ENCODE data around the gene TMEM238. TPM values are rescaled to one million over a fixed set of nuclear protein-coding genes. Genes with fewer than 3 reads are reported as not detected.
A peak's percentile ranks its signal among the peaks of the same experiment; 100 is the strongest.

TMEM238 gene
- total RNA-seq, 1 experiment from 2014 or later: not detected

DNA sequence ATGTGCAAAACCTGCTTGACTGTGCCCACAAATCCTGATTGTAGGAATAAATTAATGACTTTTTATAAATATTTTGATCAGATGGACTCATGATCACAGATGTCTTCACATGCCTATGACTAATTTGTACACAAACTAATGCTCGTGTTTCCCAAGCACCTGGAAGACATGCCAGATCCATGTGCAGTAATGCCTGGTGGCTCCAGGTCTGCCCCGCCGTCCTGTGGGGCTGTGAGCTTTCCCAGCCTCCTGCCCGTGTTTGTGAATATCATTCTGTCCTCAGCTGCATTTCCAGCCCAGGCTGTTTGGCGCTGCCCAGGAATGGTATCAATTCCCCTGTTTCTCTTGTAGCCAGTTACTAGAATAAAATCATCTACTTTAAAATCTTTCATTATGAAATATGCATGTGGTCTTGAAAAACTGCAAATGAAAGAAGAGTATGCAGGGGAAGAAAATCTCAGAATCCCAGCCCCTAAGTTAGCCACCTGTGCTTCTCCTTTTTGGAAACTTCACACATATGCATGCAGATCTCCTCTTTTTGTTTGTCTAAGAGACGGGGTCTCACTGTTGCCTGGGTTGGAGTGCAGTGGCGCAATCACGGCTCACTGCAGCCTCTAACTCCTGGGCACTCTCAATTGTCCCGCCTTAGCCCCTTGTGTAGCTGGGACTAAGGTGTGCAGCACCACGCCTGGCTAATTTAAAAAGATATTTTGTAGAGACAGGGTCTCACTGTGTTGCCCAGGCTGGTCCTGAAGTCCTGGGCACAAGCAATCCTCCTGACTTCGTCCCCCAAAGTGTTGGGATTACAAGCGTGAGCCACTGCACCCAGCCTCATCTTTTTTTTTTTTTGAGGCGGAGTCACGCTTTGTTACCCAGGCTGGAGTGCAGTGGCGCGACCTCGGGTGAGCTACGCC, 7.9 kb upstream of the TMEM238 start:
- H3K27me3 ChIP-seq (replicated peaks): no peaks in the 10 kb centered on the region
- H3K36me3 ChIP-seq: peaks cover 51% of the 10 kb centered on the region
- no peak overlapping the region for H3K27ac ChIP-seq
- H3K4me3 ChIP-seq: no peak overlapping the region
- H3K4me1 ChIP-seq (replicated peaks): peaks cover 20% of the 10 kb centered on the region
- no peaks in the 10 kb centered on the region for H3K9me3 ChIP-seq (replicated peaks)
- DNase-seq (ENCODE audit: low read depth in 1 of 2, low spot score in 2 of 2): no peak

GRCh38 chr19:55391191-55391670, 7.1 kb upstream of the TMEM238 start:
- no peak overlapping the region for H3K27ac ChIP-seq
- H3K27me3 ChIP-seq (replicated peaks): no peaks in the 10 kb centered on the region
- no peak for DNase-seq (ENCODE audit: low read depth in 1 of 2, low spot score in 2 of 2)
- H3K9me3 ChIP-seq (replicated peaks): no peaks in the 10 kb centered on the region
- peaks cover 25% of the 10 kb centered on the region for H3K4me1 ChIP-seq (replicated peaks)
- no peak overlapping the region for H3K4me3 ChIP-seq
- peaks cover 59% of the 10 kb centered on the region for H3K36me3 ChIP-seq

GRCh38 chr19:55390461-55390880, 6.4 kb upstream of the TMEM238 start:
- DNase-seq (ENCODE audit: low read depth in 1 of 2, low spot score in 2 of 2): no peak
- no peak overlapping the region for H3K27ac ChIP-seq
- H3K4me3 ChIP-seq: no peak overlapping the region
- peaks cover 25% of the 10 kb centered on the region for H3K4me1 ChIP-seq (replicated peaks)
- H3K9me3 ChIP-seq (replicated peaks): no peaks in the 10 kb centered on the region
- peaks cover 63% of the 10 kb centered on the region for H3K36me3 ChIP-seq
- H3K27me3 ChIP-seq (replicated peaks): no peaks in the 10 kb centered on the region

DNA sequence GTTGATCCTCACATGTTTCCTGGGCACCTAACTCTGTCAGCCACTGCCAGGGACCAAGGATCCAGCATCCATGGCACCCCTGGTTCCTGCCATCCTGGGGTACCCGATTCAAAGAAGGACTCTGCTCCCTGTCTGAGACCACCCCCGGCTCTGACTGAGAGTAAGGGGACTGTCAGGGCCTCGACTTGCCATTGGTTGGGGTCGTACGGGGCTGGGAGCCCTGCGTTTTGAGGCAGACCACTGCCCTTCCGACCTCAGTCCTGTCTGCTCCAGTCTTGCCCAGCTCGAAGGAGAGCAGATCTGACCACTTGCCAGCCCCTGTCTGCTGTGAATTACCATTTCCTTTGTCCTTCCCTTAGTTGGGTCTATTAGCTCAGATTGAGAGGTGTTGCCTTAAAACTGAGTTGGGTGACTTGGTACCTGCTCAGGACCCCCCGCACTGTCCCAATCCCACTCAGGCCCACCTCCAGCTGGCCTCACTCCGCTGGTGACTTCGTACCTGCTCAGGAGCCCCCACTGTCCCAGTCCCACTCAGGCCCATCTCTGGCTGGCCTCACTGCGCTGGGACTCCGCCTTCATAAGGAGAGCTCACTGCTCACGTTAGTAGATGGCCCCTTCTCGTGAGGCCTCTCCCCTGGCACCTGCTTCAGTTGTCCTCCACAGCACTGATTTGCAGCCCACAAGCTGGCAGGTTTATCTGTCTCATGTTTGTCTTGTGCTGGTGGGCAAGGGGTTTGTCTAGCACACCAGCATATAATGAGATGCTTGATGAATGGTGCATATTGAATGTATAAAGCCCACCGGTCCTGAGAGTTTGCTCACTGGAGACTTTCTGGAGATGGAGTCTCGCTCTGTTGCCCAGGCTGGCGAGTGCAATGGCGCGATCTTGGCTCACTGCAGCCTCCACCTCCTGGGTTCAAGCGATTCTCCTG, 5.6 kb upstream of the TMEM238 start:
- H3K27ac ChIP-seq: no peak overlapping the region
- peaks cover 63% of the 10 kb centered on the region for H3K36me3 ChIP-seq

GRCh38 chr19:55387736-55388497, 3.8 kb upstream of the TMEM238 start:
- Histone ChIP-seq H3K27me3 (replicated peaks) (no peaks in the 10 kb centered on the region), H3K4me1 (replicated peaks) (peaks cover 45% of the 10 kb centered on the region), H3K27ac (no peak overlapping the region)

More for the DNA sequence above, 5.6 kb upstream of the TMEM238 start:
- Histone ChIP-seq H3K4me1 (replicated peaks) (peaks cover 31% of the 10 kb centered on the region), H3K9me3 (replicated peaks) (no peaks in the 10 kb centered on the region), H3K27me3 (replicated peaks) (no peaks in the 10 kb centered on the region), H3K4me3 (no peak overlapping the region)
- DNase-seq (ENCODE audit: low read depth in 1 of 2, low spot score in 2 of 2): no peak

DNA sequence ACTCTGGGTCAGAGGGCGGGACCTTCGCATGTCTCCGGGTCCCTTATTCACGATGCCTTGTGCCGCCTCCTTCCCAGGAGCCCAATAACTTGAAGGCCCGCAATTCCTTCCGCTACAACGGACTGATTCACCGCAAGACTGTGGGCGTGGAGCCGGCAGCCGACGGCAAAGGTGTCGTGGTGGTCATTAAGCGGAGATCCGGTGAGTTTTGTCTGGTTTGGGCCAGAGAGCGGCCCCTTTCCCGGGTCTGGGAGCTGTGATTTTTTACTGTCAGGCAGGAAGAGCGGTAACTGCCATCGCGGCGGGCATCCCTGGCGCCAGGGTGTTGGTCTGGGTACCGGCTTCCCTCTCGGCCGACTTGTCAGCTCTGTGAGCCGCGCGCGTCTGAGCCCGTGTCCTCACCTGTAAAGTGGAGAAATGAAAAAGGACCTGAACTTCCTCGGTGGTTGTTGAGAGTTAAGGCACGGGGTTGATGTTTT, 2.4 kb upstream of the TMEM238 start:
- 0 out of 2 replicates have a peak, but pooled peaks cover 2% of the 10 kb centered on the region for H3K9me3 ChIP-seq (replicated peaks)
- peak overlapping the region; percentile 69 for H3K4me3 ChIP-seq
- H3K4me1 ChIP-seq (replicated peaks): peaks cover 45% of the 10 kb centered on the region
- H3K36me3 ChIP-seq: peaks cover 57% of the 10 kb centered on the region
- peak overlapping the region; percentile 41; the same call in 1 of the 2 replicates for H3K27ac ChIP-seq
- DNase-seq (ENCODE audit: low read depth in 1 of 2, low spot score in 2 of 2): no peak
- no peaks in the 10 kb centered on the region for H3K27me3 ChIP-seq (replicated peaks)

More at GRCh38 chr19:55387736-55388497, 3.8 kb upstream of the TMEM238 start:
- Histone ChIP-seq H3K9me3 (replicated peaks) (0 out of 2 replicates have a peak, but pooled peaks cover 2% of the 10 kb centered on the region), H3K36me3 (peaks cover 63% of the 10 kb centered on the region), H3K4me3 (peak overlapping the region; percentile 69)
- DNase-seq (ENCODE audit: low read depth in 1 of 2, low spot score in 2 of 2): no peak

DNA sequence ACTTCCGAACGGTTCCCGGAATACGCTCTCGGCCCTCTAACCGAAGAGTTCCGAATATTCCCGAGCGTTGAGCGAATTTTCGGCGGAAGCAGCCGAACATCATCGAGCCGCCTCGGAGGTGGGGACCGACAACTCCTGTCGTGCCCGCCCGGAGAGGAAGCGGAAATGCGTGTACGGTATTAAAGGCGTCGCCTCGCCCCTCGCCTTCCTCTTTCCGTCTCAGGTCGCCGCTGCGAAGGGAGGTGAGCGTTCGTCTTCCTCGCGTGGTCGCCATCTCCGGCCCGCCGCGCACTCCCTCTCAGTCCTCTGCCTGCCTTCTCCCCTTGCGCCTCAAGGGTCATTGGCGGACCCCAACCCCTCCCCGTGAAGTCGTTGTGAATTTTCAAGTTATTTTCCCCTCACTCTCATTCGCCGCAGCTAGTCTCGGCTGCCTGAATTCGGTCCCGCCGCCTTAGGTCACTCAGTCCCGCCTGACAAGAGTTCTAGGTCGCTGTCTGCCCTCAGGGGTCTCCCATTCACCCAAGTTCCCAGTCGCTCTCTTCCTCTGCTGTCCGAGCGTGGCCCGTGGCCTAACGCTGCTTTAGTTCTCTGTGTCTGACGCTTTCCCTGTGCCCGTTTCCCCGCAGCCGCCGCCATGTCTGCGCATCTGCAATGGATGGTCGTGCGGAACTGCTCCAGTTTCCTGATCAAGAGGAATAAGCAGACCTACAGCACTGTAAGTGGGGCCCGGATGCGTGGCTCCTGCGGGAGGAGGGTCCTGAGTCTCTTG, 1.8 kb upstream of the TMEM238 start, which contains the start of gene RPL28:
RPL28 (plus strand) TSS at position 209 of the 769 bp plus-strand sequence; CDS start at position 635, 426 bp downstream.
- Histone ChIP-seq H3K27me3 (replicated peaks) (no peaks in the 10 kb centered on the region), H3K9me3 (replicated peaks) (0 out of 2 replicates have a peak, but pooled peaks cover 2% of the 10 kb centered on the region), H3K4me1 (replicated peaks) (peaks cover 45% of the 10 kb centered on the region), H3K27ac (peak within 1 kb of the TSS; percentile 84), H3K4me3 (peak within 1 kb of the TSS; percentile 69), H3K36me3 (peaks cover 51% of the 10 kb centered on the region)
- DNase-seq (ENCODE audit: low read depth in 1 of 2, low spot score in 2 of 2): peak; percentile 98 to 99

GRCh38 chr19:55384920-55385723, 1.0 kb upstream of the TMEM238 start:
- H3K9me3 ChIP-seq (replicated peaks): 0 out of 2 replicates have a peak, but pooled peaks cover 2% of the 10 kb centered on the region
- H3K4me1 ChIP-seq (replicated peaks): peaks cover 45% of the 10 kb centered on the region
- peak; percentile 94 to 98 for DNase-seq (ENCODE audit: low read depth in 1 of 2, low spot score in 2 of 2)
- H3K4me3 ChIP-seq: peak overlapping the region; percentile 69
- peaks cover 43% of the 10 kb centered on the region for H3K36me3 ChIP-seq
- H3K27me3 ChIP-seq (replicated peaks): no peaks in the 10 kb centered on the region
- peak overlapping the region; percentile 84 for H3K27ac ChIP-seq

- H3K27ac ChIP-seq: no peak overlapping the region
- peaks cover 27% of the 10 kb centered on the region for H3K36me3 ChIP-seq
- 0 out of 2 replicates have a peak, but pooled peaks cover 2% of the 10 kb centered on the region for H3K9me3 ChIP-seq (replicated peaks)
- DNase-seq (ENCODE audit: low read depth in 1 of 2, low spot score in 2 of 2): no peak
- H3K27me3 ChIP-seq (replicated peaks): no peaks in the 10 kb centered on the region
- peak overlapping the region; percentile 27 for H3K4me3 ChIP-seq
- H3K4me1 ChIP-seq (replicated peaks): peaks cover 41% of the 10 kb centered on the region
These were observed 587 bp downstream of the TMEM238 start for GRCh38 chr19:55383279-55384130.

GRCh38 chr19:55382522-55383054, 1.5 kb downstream of the TMEM238 start:
- Histone ChIP-seq H3K27me3 (replicated peaks) (no peaks in the 10 kb centered on the region), H3K4me3 (no peak overlapping the region), H3K4me1 (replicated peaks) (peaks cover 31% of the 10 kb centered on the region), H3K9me3 (replicated peaks) (0 out of 2 replicates have a peak, but pooled peaks cover 2% of the 10 kb centered on the region), H3K36me3 (peaks cover 18% of the 10 kb centered on the region), H3K27ac (no peak overlapping the region)
- no peak for DNase-seq (ENCODE audit: low read depth in 1 of 2, low spot score in 2 of 2)
